Dendritic cell treated with granulocyte-macrophage colony-stimulating factor and Interleukin-4, amounts not matched to agents 40 ng/mL and 50 ng/mL, for 4 days (primary cell): ENCODE data around the gene DPM1.

ENCODE experiments used
- H3K27ac Mint-ChIP-seq: one replicate; pipeline ENCODE4 v1.8.0; 2022; ENCODE audit warnings: mild to moderate bottlenecking, mixed read lengths
- H3K27me3 Mint-ChIP-seq: one replicate; pipeline ENCODE4 v1.8.0; 2022; ENCODE audit warnings: mild to moderate bottlenecking, mixed read lengths
- H3K36me3 Mint-ChIP-seq: one replicate; pipeline ENCODE4 v1.8.0; 2022; ENCODE audit warnings: low read depth, mixed read lengths
- H3K4me1 Mint-ChIP-seq: one replicate; pipeline ENCODE4 v1.8.0; 2022; ENCODE audit warnings: low read depth, mixed read lengths
- H3K4me3 Mint-ChIP-seq: one replicate; pipeline ENCODE4 v1.8.0; 2022; ENCODE audit warnings: mild to moderate bottlenecking, moderate library complexity, mixed read lengths
- H3K9me3 Mint-ChIP-seq: one replicate; pipeline ENCODE4 v1.8.0; 2022; ENCODE audit warnings: mixed read lengths
- intact Hi-C: fragments of 100-400 bp; cut with micrococcal nuclease; formaldehyde crosslinking; loops from one replicate; pipeline ENCODE4 v1.15.0; 2022

DPM1 gene

DNA sequence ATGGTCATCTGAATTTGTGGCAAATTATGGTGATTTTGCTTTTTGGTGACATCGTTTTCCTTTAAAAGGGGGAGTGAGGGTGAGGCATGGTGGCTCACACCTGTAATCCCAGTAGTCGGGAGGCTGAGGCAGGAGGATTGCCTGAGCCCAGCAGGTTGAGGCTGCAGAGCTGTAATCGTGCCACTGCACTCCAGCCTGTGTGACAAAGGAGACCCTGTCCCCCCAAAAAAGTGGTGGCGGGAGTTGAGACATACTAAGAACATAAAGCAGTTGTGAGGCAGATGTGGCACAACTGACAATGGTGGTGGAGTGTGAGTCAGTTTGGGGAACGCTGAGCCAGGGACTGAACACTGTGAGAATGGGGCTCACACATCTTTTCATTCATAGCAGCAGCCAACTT, 72.6 kb downstream of the DPM1 start:
- intact Hi-C loops, result no loop called here
- Mint-ChIP-seq H3K4me3 (no peak overlapping the region), H3K9me3 (no peaks in the 10 kb centered on the region), H3K27me3 (no peaks in the 10 kb centered on the region), H3K36me3 (peaks cover 31% of the 10 kb centered on the region), H3K4me1 (no peaks in the 10 kb centered on the region), H3K27ac (no peak overlapping the region)

- intact Hi-C loops, result no loop called here
- Mint-ChIP-seq H3K4me1 (no peaks in the 10 kb centered on the region), H3K9me3 (no peaks in the 10 kb centered on the region), H3K27me3 (no peaks in the 10 kb centered on the region), H3K4me3 (no peak overlapping the region), H3K27ac (no peak overlapping the region), H3K36me3 (peaks cover 27% of the 10 kb centered on the region)
These were observed 73.3 kb downstream of the DPM1 start for GRCh38 chr20:50885068-50885467.
